Measurements from ENCODE around the gene NCCRP1. TPM values are rescaled to one million over a fixed set of nuclear protein-coding genes. Genes with fewer than 3 reads are reported as not detected.

Gene NCCRP1
- total and polyA plus RNA-seq, 4 donors = not detected

- H3K36me3 ChIP-seq (ENCODE audit: control insufficient read depth in 4 of 4, insufficient read depth in 3 of 4, low read depth in 1 of 4, low read length in 3 of 4) = no peaks in the 10 kb centered on the region
- no peak overlapping the region for H3K27ac ChIP-seq (ENCODE audit: low read depth in 1 of 2, low read length in 2 of 2)
- H3K4me3 ChIP-seq (ENCODE audit: low read depth in 1 of 3, low read length in 3 of 3) = no peak overlapping the region
- no peak for TF ChIP-seq GABPA (IDR thresholded peaks at IDR 0.05 in 1 of 2, conservative IDR thresholded peaks at IDR 0.05 in 1 of 2)
- TF ChIP-seq ZBTB33 (IDR thresholded peaks at IDR 0.05) = no peak
- TF ChIP-seq FOXA2 (IDR thresholded peaks at IDR 0.05) = no peak
- no peak for TF ChIP-seq HNF4A (conservative IDR thresholded peaks at IDR 0.05)
- TF ChIP-seq HNF4G (IDR thresholded peaks at IDR 0.05) = no peak
- TF ChIP-seq RAD21 (IDR thresholded peaks at IDR 0.05) = no peak
- no peak for TF ChIP-seq REST (IDR thresholded peaks at IDR 0.05)
- no peak for TF ChIP-seq FOXA1 (IDR thresholded peaks at IDR 0.05)
- TF ChIP-seq ATF3 (IDR thresholded peaks at IDR 0.05) = no peak
- no peak for TF ChIP-seq CTCF (IDR thresholded peaks at IDR 0.05; ENCODE audit: low read depth, low read length, missing input control)
- TF ChIP-seq YY1 (IDR thresholded peaks at IDR 0.05) = no peak
- TF ChIP-seq TAF1 (conservative IDR thresholded peaks at IDR 0.05) = no peak
- no peak for TF ChIP-seq JUND (IDR thresholded peaks at IDR 0.05)
- TF ChIP-seq SP1 (IDR thresholded peaks at IDR 0.05) = no peak
- no peak for TF ChIP-seq EGR1 (IDR thresholded peaks at IDR 0.05; ENCODE audit: low read depth in 2 of 2)
- TF ChIP-seq RXRA (IDR thresholded peaks at IDR 0.05) = no peak
- H3K4me1 ChIP-seq (ENCODE audit: control insufficient read depth in 4 of 4, insufficient read depth in 4 of 4, low read length in 3 of 4) = peaks cover 6 to 40% (median 31%) of the 10 kb centered on the region in 4 donors
- DNase-seq (ENCODE audit: low spot score) = no peak
- WGBS = 86% methylated on average over 15 of the region's 15 CpGs
- H3K9me3 ChIP-seq (ENCODE audit: control insufficient read depth in 4 of 4, low read length in 3 of 4) = no peaks in the 10 kb centered on the region
- no peaks in the 10 kb centered on the region for H3K27me3 ChIP-seq (ENCODE audit: control insufficient read depth in 4 of 4, insufficient read depth in 4 of 4, low read length in 3 of 4)
- no peak overlapping the region for H3K9ac ChIP-seq (ENCODE audit: low read depth in 1 of 2, low read length in 2 of 2)
Measured at GRCh38 chr19:39162441-39163043, 34.2 kb upstream of the NCCRP1 start.

GRCh38 chr19:39163621-39164020, 33.1 kb upstream of the NCCRP1 start:
- H3K4me1 ChIP-seq (ENCODE audit: control insufficient read depth in 4 of 4, insufficient read depth in 4 of 4, low read length in 3 of 4) = peaks cover 6 to 33% (median 24%) of the 10 kb centered on the region in 4 donors
- no peaks in the 10 kb centered on the region for H3K9me3 ChIP-seq (ENCODE audit: control insufficient read depth in 4 of 4, low read length in 3 of 4)
- no peak overlapping the region for H3K9ac ChIP-seq (ENCODE audit: low read depth in 1 of 2, low read length in 2 of 2)
- no peak for TF ChIP-seq RAD21 (IDR thresholded peaks at IDR 0.05)
- TF ChIP-seq REST (IDR thresholded peaks at IDR 0.05) = no peak
- no peak for TF ChIP-seq FOXA1 (IDR thresholded peaks at IDR 0.05)
- no peak for TF ChIP-seq ATF3 (IDR thresholded peaks at IDR 0.05)
- TF ChIP-seq EGR1 (IDR thresholded peaks at IDR 0.05; ENCODE audit: low read depth in 2 of 2) = no peak
- H3K36me3 ChIP-seq (ENCODE audit: control insufficient read depth in 4 of 4, insufficient read depth in 3 of 4, low read depth in 1 of 4, low read length in 3 of 4) = no peaks in the 10 kb centered on the region
- H3K4me3 ChIP-seq (ENCODE audit: low read depth in 1 of 3, low read length in 3 of 3) = no peak overlapping the region
- DNase-seq (ENCODE audit: low spot score) = no peak
- no peaks in the 10 kb centered on the region for H3K27me3 ChIP-seq (ENCODE audit: control insufficient read depth in 4 of 4, insufficient read depth in 4 of 4, low read length in 3 of 4)
- H3K27ac ChIP-seq (ENCODE audit: low read depth in 1 of 2, low read length in 2 of 2) = no peak overlapping the region
- 82% methylated on average over 9 of the region's 9 CpGs for WGBS

All from liver (tissue), 9 donors.